Prostate gland (tissue), 2 donors: ENCODE measurements around the gene SAMHD1.

Source experiments
- POLR2A ChIP-seq: fragments of 450-650 bp; IDR thresholded peaks from one replicate; pipeline ENCODE4 v1.6.1; 2016; ENCODE audit warnings: antibody characterized with exemption, mild to moderate bottlenecking
- POLR2AphosphoS5 ChIP-seq: sonication (generic); formaldehyde crosslinking; IDR thresholded peaks from one replicate; pipeline ENCODE4 v1.6.1; 2017; ENCODE audit warnings: antibody characterized with exemption
- TF ChIP-seq, protein P1 (sequence below), 4 experiments: fragments of 200-600 bp in 2 of 4; fragments of 450-650 bp in 2 of 4; sonication (generic) in 2 of 4; IDR thresholded peaks; 1 replicate in 3 of 4; 2 replicates in 1 of 4; pipeline ENCODE4 v1.5.1; 2016 to 2019; ENCODE audit warnings: antibody characterized with exemption in 4 of 4, mild to moderate bottlenecking in 2 of 4, moderate library complexity in 2 of 4

DNA sequence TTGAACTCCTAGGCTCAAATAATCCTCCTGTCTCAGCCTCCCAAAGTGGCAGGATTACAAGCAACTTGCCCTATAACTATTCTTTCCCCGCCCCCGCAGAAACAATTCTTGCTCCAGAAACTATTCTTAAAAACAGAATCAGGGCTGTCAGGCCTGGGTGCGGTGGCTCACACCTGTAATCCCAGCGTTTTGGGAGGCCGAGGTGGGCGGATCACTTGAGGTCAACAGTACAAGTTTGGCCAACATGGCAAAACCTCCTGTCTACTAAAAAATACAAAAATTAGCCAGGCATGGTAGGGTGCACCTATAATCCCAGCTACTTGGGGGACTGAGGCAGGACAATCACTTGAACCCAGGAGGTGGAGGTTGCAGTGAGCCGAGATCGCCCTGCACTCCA, 31.2 kb downstream of the SAMHD1 start:
- TF ChIP-seq, protein P1, sequence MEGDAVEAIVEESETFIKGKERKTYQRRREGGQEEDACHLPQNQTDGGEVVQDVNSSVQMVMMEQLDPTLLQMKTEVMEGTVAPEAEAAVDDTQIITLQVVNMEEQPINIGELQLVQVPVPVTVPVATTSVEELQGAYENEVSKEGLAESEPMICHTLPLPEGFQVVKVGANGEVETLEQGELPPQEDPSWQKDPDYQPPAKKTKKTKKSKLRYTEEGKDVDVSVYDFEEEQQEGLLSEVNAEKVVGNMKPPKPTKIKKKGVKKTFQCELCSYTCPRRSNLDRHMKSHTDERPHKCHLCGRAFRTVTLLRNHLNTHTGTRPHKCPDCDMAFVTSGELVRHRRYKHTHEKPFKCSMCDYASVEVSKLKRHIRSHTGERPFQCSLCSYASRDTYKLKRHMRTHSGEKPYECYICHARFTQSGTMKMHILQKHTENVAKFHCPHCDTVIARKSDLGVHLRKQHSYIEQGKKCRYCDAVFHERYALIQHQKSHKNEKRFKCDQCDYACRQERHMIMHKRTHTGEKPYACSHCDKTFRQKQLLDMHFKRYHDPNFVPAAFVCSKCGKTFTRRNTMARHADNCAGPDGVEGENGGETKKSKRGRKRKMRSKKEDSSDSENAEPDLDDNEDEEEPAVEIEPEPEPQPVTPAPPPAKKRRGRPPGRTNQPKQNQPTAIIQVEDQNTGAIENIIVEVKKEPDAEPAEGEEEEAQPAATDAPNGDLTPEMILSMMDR (IDR thresholded peaks at IDR 0.05) = no peak
- TF ChIP-seq POLR2A = no peak
- TF ChIP-seq POLR2AphosphoS5 = no peak
